T-helper 2 cell treated with Interferon-gamma antibody and Interleukin-4, amounts not matched to agents 5 μg/mL and 100 μg/mL, for 36 hours (primary cell): ENCODE measurements around the gene KIAA1549.
A peak's percentile ranks its signal among the peaks of the same experiment; 100 is the strongest.

Experiments used
- DNase-seq: peaks from one replicate; pipeline ENCODE4 v3.0.0; 2021; ENCODE audit warnings: low spot score
- H3K27ac Mint-ChIP-seq: one replicate; pipeline ENCODE4 v1.8.0; 2021; ENCODE audit warnings: mild to moderate bottlenecking, mixed read lengths
- H3K27me3 Mint-ChIP-seq: one replicate; pipeline ENCODE4 v1.8.0; 2021; ENCODE audit warnings: low read depth, mixed read lengths
- H3K36me3 Mint-ChIP-seq: one replicate; pipeline ENCODE4 v1.8.0; 2021; ENCODE audit warnings: low read depth, mixed read lengths
- H3K4me1 Mint-ChIP-seq: one replicate; pipeline ENCODE4 v1.8.0; 2021; ENCODE audit warnings: low read depth, mixed read lengths
- H3K4me3 Mint-ChIP-seq: one replicate; pipeline ENCODE4 v1.8.0; 2022; ENCODE audit warnings: mild to moderate bottlenecking, moderate library complexity, mixed read lengths
- H3K9me3 Mint-ChIP-seq: one replicate; pipeline ENCODE4 v1.8.0; 2021; ENCODE audit warnings: mixed read lengths

KIAA1549 gene

DNA sequence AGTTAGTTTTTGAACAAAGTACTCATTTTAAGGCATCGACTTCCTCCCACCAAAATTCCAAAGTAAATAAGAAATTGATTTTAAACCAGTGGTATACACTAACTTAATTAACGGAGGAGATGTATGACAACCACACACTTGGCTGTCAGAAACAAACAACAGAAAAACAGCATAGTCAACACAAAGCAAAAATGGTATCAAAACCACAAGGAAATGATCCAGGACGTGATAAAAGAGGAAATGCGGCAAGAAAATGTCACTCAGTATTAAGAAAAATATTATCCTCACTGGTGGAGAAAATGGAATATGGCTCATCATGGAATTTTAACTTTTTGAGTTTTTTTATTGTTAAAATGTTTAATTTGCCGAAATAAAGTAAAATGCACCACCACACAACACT lies 17.5 kb downstream of the KIAA1549 start:
- Mint-ChIP-seq H3K27ac (no peak overlapping the region), H3K36me3 (no peaks in the 10 kb centered on the region), H3K4me3 (peak overlapping the region; percentile 2), H3K9me3 (no peaks in the 10 kb centered on the region), H3K4me1 (peaks cover 9% of the 10 kb centered on the region), H3K27me3 (peaks cover 18% of the 10 kb centered on the region)
- DNase-seq = no peak

DNA sequence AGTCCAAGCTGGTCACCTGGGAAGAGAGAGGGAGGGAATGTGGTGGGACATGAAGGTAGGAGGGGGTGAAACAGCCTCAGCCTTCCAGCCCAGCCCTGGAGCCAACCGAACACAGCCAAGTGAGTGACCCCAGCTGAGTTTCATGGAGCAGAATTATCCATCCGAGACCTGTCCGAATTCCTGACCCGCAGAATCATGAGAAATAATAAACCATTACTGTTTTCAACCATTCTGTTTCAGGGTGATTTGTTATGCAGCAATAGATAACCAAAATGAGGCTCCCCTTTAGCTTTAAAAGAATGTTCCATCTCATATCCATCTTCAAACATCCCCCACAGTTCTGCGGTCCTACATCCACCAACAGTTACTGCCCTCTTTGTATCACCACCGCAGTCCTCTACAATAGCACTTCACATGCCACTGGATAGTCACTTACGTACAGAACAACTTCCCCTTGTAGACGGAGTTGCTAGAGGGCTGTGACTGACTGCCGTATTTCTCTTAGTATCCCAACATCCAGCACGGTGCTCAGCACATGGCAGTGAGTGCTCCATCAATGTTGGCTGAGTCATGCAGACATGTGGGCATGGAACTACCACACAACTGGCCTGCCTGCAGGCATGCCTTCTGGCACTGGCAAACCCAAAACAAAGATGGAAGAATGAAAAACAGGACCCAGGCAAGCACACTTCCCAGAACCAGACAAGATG lies 18.5 kb downstream of the KIAA1549 start:
- Mint-ChIP-seq H3K36me3 (no peaks in the 10 kb centered on the region), H3K27ac (no peak overlapping the region)

DNA sequence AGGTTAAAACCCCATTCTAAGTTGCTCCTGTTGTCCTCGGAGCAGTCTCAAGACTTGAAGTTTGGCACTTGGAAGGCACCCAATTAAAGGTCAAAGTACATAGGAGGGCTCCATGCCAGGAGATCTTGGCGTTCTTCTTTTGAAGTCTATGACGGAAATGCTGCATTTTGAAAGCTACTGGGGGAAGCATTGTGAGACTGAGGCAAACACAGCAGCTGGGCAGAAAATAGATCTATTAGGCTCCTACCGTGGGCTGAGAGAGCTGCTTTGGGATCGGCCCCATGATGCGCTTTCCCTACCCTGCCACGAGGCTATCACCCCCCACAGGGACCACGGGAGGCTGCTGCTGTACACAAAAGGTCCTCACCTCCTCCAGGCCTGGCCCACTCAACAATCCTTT lies 20.0 kb downstream of the KIAA1549 start:
- H3K9me3 Mint-ChIP-seq = peaks cover 6% of the 10 kb centered on the region
- peaks cover 9% of the 10 kb centered on the region for H3K4me1 Mint-ChIP-seq
- no peaks in the 10 kb centered on the region for H3K36me3 Mint-ChIP-seq
- H3K27me3 Mint-ChIP-seq = peaks cover 18% of the 10 kb centered on the region
- no peak overlapping the region for H3K4me3 Mint-ChIP-seq
- no peak overlapping the region for H3K27ac Mint-ChIP-seq
- DNase-seq = no peak

More for the DNA sequence above, 18.5 kb downstream of the KIAA1549 start:
- H3K9me3 Mint-ChIP-seq = no peaks in the 10 kb centered on the region
- peaks cover 18% of the 10 kb centered on the region for H3K27me3 Mint-ChIP-seq
- DNase-seq = no peak
- H3K4me3 Mint-ChIP-seq = no peak overlapping the region
- H3K4me1 Mint-ChIP-seq = peaks cover 9% of the 10 kb centered on the region

DNA sequence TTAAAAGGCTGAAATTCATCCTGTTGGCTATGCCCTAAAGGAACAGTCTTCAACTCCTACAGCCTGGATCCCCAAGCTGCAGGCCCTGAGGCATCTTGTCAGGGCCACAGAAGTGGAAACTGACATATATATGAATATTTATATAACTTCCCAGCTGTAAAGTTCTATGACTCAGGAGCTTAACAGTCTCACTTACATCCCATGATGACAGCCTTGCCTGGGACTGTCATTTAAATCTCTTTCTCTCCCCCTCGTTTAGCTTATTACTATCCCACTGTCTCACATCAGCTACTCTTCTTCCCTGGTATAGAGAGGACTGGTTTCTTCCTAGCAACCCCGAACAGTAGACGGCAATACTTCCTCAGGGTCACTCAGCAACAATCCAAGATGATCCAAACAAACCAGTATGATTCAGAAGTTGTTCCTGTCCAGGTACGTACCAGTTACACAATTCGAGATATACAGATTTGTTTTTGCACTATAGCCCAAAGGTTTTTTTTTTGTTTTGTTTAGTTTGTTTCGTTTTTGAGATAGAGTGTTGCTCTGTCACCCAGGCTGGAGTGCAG lies 22.7 kb downstream of the KIAA1549 start:
- DNase-seq = no peak
- no peaks in the 10 kb centered on the region for H3K36me3 Mint-ChIP-seq
- peaks cover 4% of the 10 kb centered on the region for H3K4me1 Mint-ChIP-seq
- no peak overlapping the region for H3K27ac Mint-ChIP-seq
- H3K4me3 Mint-ChIP-seq = no peak overlapping the region
- peaks cover 9% of the 10 kb centered on the region for H3K9me3 Mint-ChIP-seq
- peaks cover 7% of the 10 kb centered on the region for H3K27me3 Mint-ChIP-seq

DNA sequence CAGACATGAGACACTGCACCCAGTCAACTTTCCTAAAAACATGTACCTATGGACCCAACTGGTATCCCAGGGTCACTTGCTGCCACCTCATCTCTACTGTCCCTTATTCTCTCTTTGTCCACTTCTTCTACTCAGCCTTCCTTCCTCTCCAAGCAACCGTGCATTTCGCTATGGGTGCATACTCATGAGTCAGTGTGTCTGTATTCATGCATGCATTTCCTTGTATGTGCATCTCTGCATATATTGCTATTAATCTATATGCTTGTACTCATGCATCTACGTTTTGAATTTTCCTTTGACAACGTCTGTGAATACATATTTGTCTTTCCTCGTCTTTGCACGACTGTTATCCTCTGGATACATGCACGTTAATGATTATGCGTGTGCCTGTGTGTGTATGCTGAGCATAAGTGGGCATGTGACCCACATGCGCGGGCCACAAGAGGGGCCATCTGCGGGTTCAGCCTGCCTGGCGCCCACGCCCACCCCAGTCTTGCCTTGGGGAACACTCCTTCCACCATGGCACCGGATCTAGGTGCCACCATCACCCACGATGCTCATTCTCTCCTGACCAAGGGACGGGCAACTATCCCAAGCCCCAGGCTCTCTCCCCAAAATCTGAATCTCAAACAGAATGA lies 23.3 kb downstream of the KIAA1549 start:
- Mint-ChIP-seq H3K4me3 (no peak overlapping the region), H3K27ac (no peak overlapping the region), H3K36me3 (no peaks in the 10 kb centered on the region), H3K9me3 (peaks cover 9% of the 10 kb centered on the region), H3K4me1 (no peaks in the 10 kb centered on the region), H3K27me3 (peaks cover 5% of the 10 kb centered on the region)
- DNase-seq = no peak

DNA sequence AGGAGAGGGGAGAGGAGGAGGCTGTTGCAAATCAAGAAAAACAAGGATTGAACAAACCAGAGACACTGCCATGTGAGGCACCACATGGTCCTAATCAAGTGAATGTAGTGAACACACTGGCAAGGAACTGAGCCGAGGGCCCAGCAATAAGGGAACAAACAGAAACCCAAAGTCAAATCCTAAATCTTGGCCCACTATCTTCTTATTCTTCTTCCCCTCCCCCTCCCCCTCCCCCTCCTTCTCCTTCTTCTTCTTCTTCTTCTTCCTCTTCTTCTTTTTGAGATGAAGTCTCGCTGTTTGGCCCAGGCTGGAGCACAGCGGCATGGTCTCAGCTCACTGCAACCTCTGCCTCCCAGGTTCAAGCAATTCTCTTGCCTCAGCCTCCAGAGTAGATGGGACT lies 24.0 kb downstream of the KIAA1549 start:
- H3K4me1 Mint-ChIP-seq = no peaks in the 10 kb centered on the region
- no peak overlapping the region for H3K27ac Mint-ChIP-seq
- H3K36me3 Mint-ChIP-seq = no peaks in the 10 kb centered on the region
- DNase-seq = no peak
- peaks cover 9% of the 10 kb centered on the region for H3K9me3 Mint-ChIP-seq
- H3K4me3 Mint-ChIP-seq = no peak overlapping the region
- peaks cover 1% of the 10 kb centered on the region for H3K27me3 Mint-ChIP-seq

DNA sequence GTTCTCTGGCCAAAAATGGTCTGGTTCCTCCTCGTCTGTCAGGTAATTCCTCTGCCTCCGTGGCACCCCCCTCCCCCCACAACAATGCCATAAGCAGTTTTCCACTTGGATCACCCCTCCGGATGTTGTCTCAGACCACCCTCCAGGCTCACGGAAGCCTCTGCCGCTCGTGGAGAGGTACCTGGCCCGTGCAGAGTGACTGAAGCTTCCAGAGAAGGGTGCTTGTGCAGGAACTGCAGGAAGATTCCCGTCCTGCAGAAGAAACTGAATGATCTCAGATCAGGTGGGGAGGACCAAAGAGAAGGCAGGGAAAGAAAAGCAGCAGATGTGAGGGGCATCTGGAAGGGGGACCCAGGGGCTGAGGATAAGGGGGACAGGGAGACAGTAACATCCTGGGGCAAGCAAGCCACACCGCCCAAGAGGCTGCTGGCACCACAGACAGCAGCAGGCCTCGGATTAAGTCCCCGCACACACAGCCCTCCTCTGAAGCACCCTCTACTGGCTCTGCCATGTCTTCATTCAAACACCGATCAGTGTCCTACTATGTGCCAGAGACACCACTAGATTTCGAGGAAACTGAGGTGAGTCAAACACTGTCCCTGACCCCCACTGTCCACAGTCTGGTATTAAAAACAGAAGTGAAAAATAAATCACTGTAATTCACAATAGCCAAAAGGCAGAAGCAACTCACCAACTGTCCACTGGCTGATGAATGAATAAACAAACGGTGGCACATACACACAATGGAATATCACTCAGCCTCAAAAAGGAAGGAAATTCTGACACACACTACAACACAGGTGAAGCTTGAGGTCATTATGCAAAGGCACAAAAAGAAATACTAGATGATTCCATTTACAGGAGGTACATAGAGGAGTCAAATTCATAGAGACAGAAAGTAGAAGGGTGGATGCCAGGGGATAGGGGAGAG lies 26.4 kb downstream of the KIAA1549 start:
- no peaks in the 10 kb centered on the region for H3K4me1 Mint-ChIP-seq
- H3K27me3 Mint-ChIP-seq = peaks cover 9% of the 10 kb centered on the region
- peaks cover 9% of the 10 kb centered on the region for H3K9me3 Mint-ChIP-seq
- H3K27ac Mint-ChIP-seq = no peak overlapping the region
- H3K36me3 Mint-ChIP-seq = no peaks in the 10 kb centered on the region
- no peak for DNase-seq
- no peak overlapping the region for H3K4me3 Mint-ChIP-seq

DNA sequence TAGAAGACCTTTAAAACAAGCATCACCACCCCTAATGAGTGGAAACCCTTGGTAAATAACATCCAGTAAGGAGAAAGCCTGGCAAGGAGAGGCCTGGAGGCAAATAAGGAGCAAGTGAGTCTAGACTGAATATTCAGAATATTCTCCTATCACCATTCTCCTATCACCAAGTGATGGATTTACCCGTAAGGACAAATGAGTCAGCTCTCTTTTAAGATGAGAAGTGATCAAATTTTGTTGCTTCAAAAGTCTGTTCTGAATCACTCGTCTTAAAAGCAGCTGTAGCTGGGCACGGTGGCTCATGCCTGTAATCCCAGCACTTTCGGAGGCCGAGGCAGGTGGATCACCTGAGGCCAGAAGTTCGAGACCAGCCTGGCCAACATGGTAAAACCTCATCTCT lies 28.4 kb downstream of the KIAA1549 start:
- Mint-ChIP-seq H3K9me3 (peaks cover 9% of the 10 kb centered on the region), H3K36me3 (no peaks in the 10 kb centered on the region), H3K4me1 (no peaks in the 10 kb centered on the region), H3K27ac (no peak overlapping the region), H3K4me3 (no peak overlapping the region), H3K27me3 (peaks cover 9% of the 10 kb centered on the region)
- no peak for DNase-seq

DNA sequence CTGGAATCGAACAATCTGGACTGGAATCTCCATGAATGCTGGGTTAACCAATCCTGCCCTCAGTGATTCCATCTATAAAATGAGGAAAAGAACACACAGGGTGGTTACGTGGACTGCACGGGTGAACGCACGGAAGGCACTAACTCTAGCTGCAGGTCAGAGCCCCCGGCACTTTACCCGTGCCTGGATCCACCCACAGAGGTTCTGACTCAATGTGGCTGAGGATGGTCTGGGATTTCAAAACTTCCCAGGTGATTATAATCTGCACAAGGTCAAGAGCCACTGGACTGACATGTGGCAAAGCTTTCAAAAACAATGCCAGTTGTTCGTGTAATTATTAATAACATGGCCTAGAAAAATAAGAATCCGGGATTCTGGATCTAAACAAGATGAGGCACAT lies 29.2 kb downstream of the KIAA1549 start:
- no peak overlapping the region for H3K27ac Mint-ChIP-seq
- H3K36me3 Mint-ChIP-seq = no peaks in the 10 kb centered on the region
- H3K4me1 Mint-ChIP-seq = no peaks in the 10 kb centered on the region
- H3K4me3 Mint-ChIP-seq = no peak overlapping the region
- peaks cover 9% of the 10 kb centered on the region for H3K9me3 Mint-ChIP-seq
- peaks cover 11% of the 10 kb centered on the region for H3K27me3 Mint-ChIP-seq
- no peak for DNase-seq

DNA sequence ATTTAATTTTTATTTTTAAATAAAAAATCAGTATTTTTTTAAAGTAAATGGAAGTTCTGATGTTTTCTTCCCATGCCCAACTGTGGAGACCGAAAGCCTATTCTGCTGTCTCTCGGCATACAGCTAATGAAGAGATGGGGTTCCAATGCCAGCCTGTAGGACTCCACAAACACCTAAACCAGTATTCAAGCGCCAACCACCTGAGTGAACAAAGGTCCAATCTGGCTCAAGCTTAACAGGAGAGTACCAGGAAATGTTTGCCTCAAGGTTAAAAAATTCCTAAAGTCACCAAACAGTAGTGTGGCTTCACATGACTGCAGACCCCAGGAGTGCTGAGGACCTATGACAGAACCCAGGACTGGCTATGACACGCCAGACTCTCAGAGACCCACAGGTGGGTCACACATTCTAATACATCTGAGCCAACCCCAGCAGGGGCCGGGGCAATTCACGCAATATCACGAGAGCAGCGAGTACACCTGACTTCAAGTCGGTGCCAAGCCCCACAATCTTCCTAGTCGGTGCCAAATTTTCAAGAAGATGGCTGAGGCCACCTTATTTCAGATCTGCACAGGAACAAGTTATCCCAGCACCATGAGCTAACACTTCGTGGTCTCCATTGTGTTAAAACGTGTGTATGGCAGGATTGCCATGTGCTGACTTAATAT lies 31.6 kb downstream of the KIAA1549 start:
- Mint-ChIP-seq H3K9me3 (no peaks in the 10 kb centered on the region), H3K4me3 (no peak overlapping the region), H3K27ac (no peak overlapping the region), H3K36me3 (no peaks in the 10 kb centered on the region), H3K27me3 (peaks cover 16% of the 10 kb centered on the region), H3K4me1 (no peaks in the 10 kb centered on the region)
- no peak for DNase-seq

DNA sequence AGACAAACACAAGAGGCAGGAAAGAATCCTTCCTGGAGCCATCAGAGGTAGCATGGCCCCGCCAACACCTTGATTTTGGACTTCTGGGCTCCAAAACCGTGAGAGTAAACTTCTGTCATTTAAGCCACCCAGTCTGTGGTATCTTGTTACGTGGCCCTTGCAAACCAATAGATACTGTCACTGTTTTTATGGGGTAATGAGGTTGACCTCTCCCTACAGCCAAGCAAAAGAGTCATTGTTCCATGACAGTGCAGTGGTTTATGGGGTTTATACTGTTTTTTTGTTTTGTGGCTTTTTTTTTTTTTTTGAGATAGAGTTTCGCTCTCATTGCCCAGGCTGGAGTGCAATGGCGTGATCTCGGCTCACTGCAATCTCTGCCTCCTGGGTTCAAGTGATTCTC lies 32.8 kb downstream of the KIAA1549 start:
- no peak for DNase-seq
- Mint-ChIP-seq H3K4me3 (no peak overlapping the region), H3K27ac (no peak overlapping the region), H3K4me1 (no peaks in the 10 kb centered on the region), H3K36me3 (no peaks in the 10 kb centered on the region), H3K27me3 (peaks cover 18% of the 10 kb centered on the region), H3K9me3 (no peaks in the 10 kb centered on the region)

DNA sequence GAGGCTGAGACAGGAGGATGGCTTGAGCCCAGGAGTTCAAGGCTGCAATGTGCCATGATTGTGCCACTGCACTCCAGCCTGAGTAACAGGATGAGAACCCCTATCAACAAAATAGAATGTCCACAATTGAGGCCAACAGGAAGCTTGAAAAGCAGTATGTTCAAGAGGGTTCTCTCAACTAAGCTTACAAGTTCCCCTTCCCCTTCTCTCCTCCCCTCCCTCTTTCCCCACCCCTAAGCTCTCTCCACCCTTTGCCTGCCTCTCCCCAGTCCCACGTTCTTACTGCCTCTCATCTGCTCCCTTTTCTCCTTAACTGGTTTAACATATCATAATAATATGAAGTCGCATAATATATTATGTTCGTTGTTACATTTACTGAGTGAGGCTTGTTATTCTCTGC lies 35.4 kb downstream of the KIAA1549 start:
- no peak for DNase-seq
- no peaks in the 10 kb centered on the region for H3K4me1 Mint-ChIP-seq
- H3K27me3 Mint-ChIP-seq = peaks cover 22% of the 10 kb centered on the region
- H3K36me3 Mint-ChIP-seq = no peaks in the 10 kb centered on the region
- H3K9me3 Mint-ChIP-seq = no peaks in the 10 kb centered on the region
- H3K27ac Mint-ChIP-seq = no peak overlapping the region
- no peak overlapping the region for H3K4me3 Mint-ChIP-seq

DNA sequence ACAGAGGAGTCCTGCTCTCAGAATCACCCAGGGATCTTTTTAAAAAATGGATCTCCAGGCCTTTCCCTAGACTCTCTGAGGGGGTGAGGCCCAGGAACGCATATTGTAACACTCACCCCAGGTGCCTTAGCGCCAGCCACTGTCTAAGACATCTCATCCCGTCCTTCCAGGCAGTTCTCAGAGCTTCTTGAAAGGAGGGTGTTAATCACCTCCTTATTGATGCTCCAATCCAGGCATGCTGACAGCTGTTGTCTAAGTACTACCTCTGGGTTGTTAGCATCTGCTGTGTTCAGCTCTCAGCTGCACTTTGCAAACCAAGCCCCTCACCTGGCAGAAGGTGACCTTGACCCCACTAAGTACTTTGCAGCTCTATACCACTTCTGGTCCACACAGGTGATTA lies 36.0 kb downstream of the KIAA1549 start:
- no peak overlapping the region for H3K27ac Mint-ChIP-seq
- no peak overlapping the region for H3K4me3 Mint-ChIP-seq
- H3K4me1 Mint-ChIP-seq = no peaks in the 10 kb centered on the region

More for the DNA sequence above, 36.0 kb downstream of the KIAA1549 start:
- no peak for DNase-seq
- H3K36me3 Mint-ChIP-seq = no peaks in the 10 kb centered on the region
- no peaks in the 10 kb centered on the region for H3K9me3 Mint-ChIP-seq
- peaks cover 18% of the 10 kb centered on the region for H3K27me3 Mint-ChIP-seq
